UCSD-AML1 (cell line): Measurements from ENCODE around the gene FARS2.
"Not testable (repeated sequence)": the region's sequence is repeated elsewhere in the genome, so short reads cannot be mapped to it uniquely, and the experiment has no call there.

Experiments
- DNase-seq: peaks from one replicate; lab custom pipeline; 2025; ENCODE audit not compliant: unreplicated experiment; lab: John Stamatoyannopoulos, UW

The FARS2 gene

GRCh38 chr6:5564746-5565145 lies 303.4 kb downstream of the FARS2 start:
- DNase-seq, result not testable (repeated sequence)

- no peak for DNase-seq
Observed at GRCh38 chr6:5565971-5566370, 304.7 kb downstream of the FARS2 start.

- no peak for DNase-seq
Observed at GRCh38 chr6:5566718-5567117, 305.4 kb downstream of the FARS2 start.

GRCh38 chr6:5567352-5567751 lies 306.0 kb downstream of the FARS2 start:
- DNase-seq, result no peak

DNA sequence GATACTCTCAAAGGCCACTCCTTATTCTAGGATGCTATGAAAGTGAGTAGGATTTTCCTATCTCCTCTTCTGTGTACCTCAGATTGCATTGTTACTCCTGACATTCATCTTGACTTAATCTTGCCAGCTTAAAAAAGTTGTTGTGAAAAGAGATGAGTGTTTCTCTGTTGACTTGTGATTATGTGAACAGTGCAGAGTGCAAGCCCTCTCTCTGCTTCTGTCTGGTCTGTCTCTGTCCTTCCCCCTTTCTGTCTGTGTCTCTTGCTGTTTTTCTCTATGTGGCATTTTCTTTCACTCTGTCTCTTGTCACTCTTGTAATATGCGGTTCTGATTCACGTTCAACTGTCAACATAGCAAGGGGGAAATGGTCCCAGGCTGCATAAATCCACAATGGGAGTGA lies 306.6 kb downstream of the FARS2 start:
- no peak for DNase-seq

DNA sequence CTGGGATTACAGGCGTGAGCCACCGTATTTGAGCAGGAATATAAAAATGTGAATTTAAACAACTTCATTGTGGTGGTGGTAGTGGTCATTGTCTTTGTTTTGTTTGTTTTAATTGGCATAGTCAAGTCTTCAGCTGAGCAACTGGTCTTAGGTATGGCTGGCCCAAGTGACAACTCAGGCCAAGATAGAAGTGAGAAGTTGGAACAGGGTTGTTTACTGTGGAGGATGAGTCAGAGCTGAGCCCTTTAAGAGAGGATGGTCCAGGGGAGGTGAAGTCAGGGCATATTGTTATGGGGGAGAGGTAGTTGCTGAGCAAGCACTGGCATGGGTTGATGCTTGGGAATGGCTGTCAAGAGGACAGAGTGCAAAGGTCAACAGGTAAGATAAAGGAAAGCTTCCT lies 308.2 kb downstream of the FARS2 start:
- no peak for DNase-seq

DNA sequence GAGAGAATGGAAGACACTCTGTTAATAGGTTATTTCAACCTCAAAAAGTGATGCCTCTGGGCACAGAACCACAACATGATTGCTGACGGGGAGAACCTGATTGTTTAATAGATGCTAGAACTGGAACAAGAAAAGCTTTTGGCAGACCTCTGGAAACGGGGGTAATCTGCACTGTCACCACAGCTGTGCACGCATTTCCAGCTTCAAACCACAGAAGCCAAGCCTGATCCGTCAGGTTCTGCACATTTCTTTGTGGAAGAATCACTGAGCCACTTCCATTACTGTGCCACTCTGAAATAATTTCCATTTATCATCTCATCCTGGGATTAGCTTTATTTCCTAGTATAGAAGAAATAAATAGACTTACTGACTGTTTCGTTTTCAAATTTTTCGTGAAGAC lies 309.3 kb downstream of the FARS2 start:
- DNase-seq, result no peak

GRCh38 chr6:5580736-5581581 lies 319.6 kb downstream of the FARS2 start:
- no peak for DNase-seq

DNA sequence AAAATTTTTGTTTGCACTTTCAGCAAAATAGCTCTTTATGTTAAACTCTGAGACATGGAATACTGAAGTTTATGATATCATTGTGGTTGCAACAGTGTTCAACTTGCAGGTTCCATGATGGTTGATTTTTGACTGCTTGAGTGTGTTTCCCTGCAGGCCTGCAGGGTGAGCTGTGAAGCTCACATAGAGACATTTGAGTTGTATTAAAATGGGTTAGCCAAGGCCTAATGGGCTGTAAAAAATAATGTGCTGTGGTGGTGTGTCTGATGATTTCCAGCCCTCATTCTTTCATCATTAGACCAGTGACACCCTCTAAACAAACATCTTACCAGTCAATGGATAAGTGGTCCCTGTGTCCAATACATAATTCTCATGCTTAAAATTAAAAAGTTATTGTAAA lies 321.4 kb downstream of the FARS2 start:
- no peak for DNase-seq

DNA sequence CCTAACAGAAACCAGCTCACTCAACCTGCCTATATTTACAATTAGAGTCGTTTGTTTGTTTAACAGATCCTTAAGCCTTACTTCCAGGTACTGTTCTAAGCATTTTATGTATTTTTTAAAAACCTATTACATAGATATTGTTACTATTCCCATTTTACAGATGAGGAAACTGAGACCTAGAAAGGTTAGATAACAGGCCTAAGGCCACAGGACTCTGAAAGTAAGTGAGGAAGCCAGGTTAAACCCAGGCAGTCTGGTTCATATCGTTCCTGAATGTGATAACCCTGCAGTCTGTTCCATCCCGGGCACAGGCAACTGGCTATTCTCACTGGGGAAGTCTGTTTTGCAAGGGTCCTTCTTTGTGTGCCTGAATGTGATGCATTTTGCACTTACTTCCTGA lies 322.2 kb downstream of the FARS2 start:
- no peak for DNase-seq

- no peak for DNase-seq
Observed at GRCh38 chr6:5584078-5584482, 322.8 kb downstream of the FARS2 start.

- no peak for DNase-seq
Observed at GRCh38 chr6:5587648-5588047, 326.3 kb downstream of the FARS2 start.

GRCh38 chr6:5589422-5590141 lies 328.3 kb downstream of the FARS2 start:
- no peak for DNase-seq

DNA sequence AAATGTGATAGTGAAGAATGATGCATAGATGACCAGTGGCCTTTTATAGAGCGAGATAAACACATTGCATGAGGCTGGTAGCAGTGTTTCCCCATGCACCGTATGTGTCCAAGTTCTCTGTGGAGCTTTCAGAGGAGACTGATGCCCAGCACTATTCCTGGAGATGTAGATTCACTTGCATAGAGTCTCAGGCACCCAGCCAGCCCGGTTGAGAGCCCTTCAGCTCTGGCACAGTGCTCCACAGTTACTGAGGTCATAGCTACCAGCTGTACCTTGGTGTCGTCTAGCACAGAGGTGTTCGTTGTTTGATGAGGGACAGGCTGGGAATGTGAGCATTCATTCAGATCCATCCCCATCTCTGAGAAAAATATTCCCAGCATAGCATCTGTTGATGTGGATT lies 328.9 kb downstream of the FARS2 start:
- no peak for DNase-seq

- no peak for DNase-seq
Observed at GRCh38 chr6:5592886-5593519, 331.7 kb downstream of the FARS2 start.

- no peak for DNase-seq
Observed at GRCh38 chr6:5595184-5595583, 333.9 kb downstream of the FARS2 start.

GRCh38 chr6:5597413-5597812 lies 336.1 kb downstream of the FARS2 start:
- no peak for DNase-seq

GRCh38 chr6:5598123-5598522 lies 336.8 kb downstream of the FARS2 start:
- DNase-seq, result no peak

DNA sequence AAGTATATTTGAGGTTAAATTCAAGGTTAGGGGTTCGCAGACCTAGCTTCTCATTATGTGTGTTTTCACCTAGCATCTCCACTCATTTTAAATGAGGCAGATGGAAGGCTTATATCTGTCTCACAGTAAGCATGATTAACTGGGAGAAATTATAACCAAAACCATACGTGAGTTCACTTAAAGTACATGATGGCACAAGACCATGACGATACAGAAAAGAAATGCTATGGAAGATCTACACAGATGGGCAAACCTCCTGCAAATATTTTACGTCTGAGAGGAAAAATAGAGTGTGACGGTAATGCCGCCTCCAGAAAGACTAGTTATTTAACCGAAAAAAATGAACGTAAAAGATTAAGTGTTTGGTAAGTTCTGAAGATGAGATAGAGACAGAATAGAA lies 337.8 kb downstream of the FARS2 start:
- no peak for DNase-seq

- DNase-seq, result no peak
Observed at GRCh38 chr6:5605937-5606336, 344.6 kb downstream of the FARS2 start.

- no peak for DNase-seq
Observed at GRCh38 chr6:5606546-5606945, 345.2 kb downstream of the FARS2 start.

DNA sequence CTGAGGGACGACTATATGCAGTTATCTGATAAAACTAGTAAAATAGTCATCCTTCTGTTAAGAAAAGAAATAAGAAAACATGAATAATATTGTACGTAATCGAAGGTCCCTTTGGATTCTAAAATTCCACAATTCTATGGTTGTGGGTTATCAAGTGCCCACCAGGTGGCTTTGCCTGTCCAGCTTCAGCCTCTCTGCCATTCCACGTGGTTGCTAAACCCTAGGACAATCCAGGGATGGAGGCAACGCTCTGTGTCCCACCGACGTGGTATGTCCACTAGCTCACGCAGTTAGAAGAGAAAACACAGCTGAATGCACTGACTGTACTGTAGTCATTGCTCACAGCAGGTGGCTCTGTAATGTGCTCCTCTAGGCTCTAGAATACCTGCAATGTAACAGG lies 349.3 kb downstream of the FARS2 start:
- no peak for DNase-seq
